ENCODE data around the gene IL4R.

GRCh38 chr16:27373312-27373711 lies 59.5 kb downstream of the IL4R start:
- TF ChIP-seq, protein P1, sequence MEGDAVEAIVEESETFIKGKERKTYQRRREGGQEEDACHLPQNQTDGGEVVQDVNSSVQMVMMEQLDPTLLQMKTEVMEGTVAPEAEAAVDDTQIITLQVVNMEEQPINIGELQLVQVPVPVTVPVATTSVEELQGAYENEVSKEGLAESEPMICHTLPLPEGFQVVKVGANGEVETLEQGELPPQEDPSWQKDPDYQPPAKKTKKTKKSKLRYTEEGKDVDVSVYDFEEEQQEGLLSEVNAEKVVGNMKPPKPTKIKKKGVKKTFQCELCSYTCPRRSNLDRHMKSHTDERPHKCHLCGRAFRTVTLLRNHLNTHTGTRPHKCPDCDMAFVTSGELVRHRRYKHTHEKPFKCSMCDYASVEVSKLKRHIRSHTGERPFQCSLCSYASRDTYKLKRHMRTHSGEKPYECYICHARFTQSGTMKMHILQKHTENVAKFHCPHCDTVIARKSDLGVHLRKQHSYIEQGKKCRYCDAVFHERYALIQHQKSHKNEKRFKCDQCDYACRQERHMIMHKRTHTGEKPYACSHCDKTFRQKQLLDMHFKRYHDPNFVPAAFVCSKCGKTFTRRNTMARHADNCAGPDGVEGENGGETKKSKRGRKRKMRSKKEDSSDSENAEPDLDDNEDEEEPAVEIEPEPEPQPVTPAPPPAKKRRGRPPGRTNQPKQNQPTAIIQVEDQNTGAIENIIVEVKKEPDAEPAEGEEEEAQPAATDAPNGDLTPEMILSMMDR (IDR thresholded peaks at IDR 0.05; ENCODE audit: control extremely low read depth in 1 of 3, insufficient read depth in 1 of 3, low read depth in 1 of 3, low read length in 3 of 3): no peak
- TF ChIP-seq EP300 (IDR thresholded peaks at IDR 0.05; ENCODE audit: borderline replicate concordance in 1 of 2, low read depth in 2 of 2, low read length in 2 of 2) (no peak), POLR2AphosphoS5 (IDR thresholded peaks at IDR 0.05; ENCODE audit: low read depth, low read length) (no peak), POLR2A (IDR thresholded peaks at IDR 0.05; ENCODE audit: control extremely low read depth in 1 of 2, low read depth in 2 of 2, low read length in 2 of 2) (no peak), BRCA1 (IDR thresholded peaks at IDR 0.05; ENCODE audit: low read depth, low read length) (no peak), CHD2 (IDR thresholded peaks at IDR 0.05; ENCODE audit: low read length) (no peak), JUN (IDR thresholded peaks at IDR 0.05; ENCODE audit: low read depth, low read length) (no peak), JUND (IDR thresholded peaks at IDR 0.05; ENCODE audit: low read length) (no peak), SP1 (IDR thresholded peaks at IDR 0.05; ENCODE audit: low read depth, low read length) (no peak), SP2 (IDR thresholded peaks at IDR 0.05; ENCODE audit: low read length) (no peak), TEAD4 (IDR thresholded peaks at IDR 0.05; ENCODE audit: low read depth, low read length) (no peak), CHD1 (IDR thresholded peaks at IDR 0.05; ENCODE audit: low read depth, low read length) (no peak)
- TF ChIP-seq, protein P2, sequence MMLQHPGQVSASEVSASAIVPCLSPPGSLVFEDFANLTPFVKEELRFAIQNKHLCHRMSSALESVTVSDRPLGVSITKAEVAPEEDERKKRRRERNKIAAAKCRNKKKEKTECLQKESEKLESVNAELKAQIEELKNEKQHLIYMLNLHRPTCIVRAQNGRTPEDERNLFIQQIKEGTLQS (IDR thresholded peaks at IDR 0.05; ENCODE audit: insufficient read depth, low read depth, low read length): no peak

All from H1 (cell line).